Measurements from ENCODE around the gene CSPG4.

- no peak for TF ChIP-seq YY1 (IDR thresholded peaks at IDR 0.05; ENCODE audit: insufficient read depth, insufficient read length)
- no peak for TF ChIP-seq ZNF274 (IDR thresholded peaks at IDR 0.05; ENCODE audit: low read depth, low read length)
Measured at GRCh38 chr15:75656331-75656730, 56.3 kb downstream of the CSPG4 start.

Data from NT2/D1 (cell line).